Bronchial epithelial cell (primary cell): ENCODE results near the gene TCEANC. TPM values are rescaled to one million over a fixed set of nuclear protein-coding genes. Genes with fewer than 3 reads are reported as not detected.

Source experiments
- DNase-seq: peaks from one replicate; pipeline ENCODE4 v3.0.0-alpha.2; 2010; ENCODE audit warnings: low read depth
- FAIRE-seq: peaks from 2 replicates; lab custom pipeline; 2011; peaks lifted over from hg19 to GRCh38; lab: Jason Lieb, UNC
- H3K27me3 ChIP-seq: 2 replicates; pipeline ENCODE4 v1.5.1; 2011; ENCODE audit warnings: low read length; ENCODE audit not compliant: control insufficient read depth, insufficient read depth
- H3K36me3 ChIP-seq: 2 replicates; pipeline ENCODE4 v1.5.1; 2011; ENCODE audit warnings: low read length; ENCODE audit not compliant: control insufficient read depth, insufficient read depth
- H3K4me3 ChIP-seq: 2 replicates; pipeline ENCODE4 v1.5.1; 2011; ENCODE audit warnings: mild to moderate bottlenecking, low read depth, low read length, control low read depth
- CTCF ChIP-seq: IDR thresholded peaks from 2 replicates; pipeline ENCODE4 v1.5.1; 2011; ENCODE audit warnings: mild to moderate bottlenecking, moderate library complexity, low read length, control low read depth, inconsistent platforms; ENCODE audit not compliant: insufficient read depth, severe bottlenecking
- total RNA-seq: library from RNA; depleted of rRNA; stranded (reverse); fragments of >200 nt; gene quantifications from 2 replicates; pipeline ENCODE4 v1.2.1, GENCODE V29; 2014

TCEANC gene
- total RNA-seq, 1 donor from 2014 or later = 2.1 TPM

GRCh38 chrX:13690836-13691235 is 37.9 kb downstream of the TCEANC start:
- H3K36me3 ChIP-seq = no peaks in the 10 kb centered on the region
- FAIRE-seq (no peak), DNase-seq (no peak)
- TF ChIP-seq CTCF = no peak
- H3K27me3 ChIP-seq = no peaks in the 10 kb centered on the region
- H3K4me3 ChIP-seq = peak overlapping the region; percentile 73

- H3K4me3 ChIP-seq = no peak overlapping the region
- FAIRE-seq (no peak), DNase-seq (no peak)
- no peaks in the 10 kb centered on the region for H3K36me3 ChIP-seq
- no peaks in the 10 kb centered on the region for H3K27me3 ChIP-seq
- no peak for TF ChIP-seq CTCF
Measured at GRCh38 chrX:13691841-13692371, 39.0 kb downstream of the TCEANC start.

- Histone ChIP-seq H3K27me3 (no peaks in the 10 kb centered on the region), H3K36me3 (no peaks in the 10 kb centered on the region), H3K4me3 (no peak overlapping the region)
- TF ChIP-seq CTCF = no peak
- no peak for DNase-seq
- no peak for FAIRE-seq
Measured at GRCh38 chrX:13692771-13693231, 39.9 kb downstream of the TCEANC start.

GRCh38 chrX:13693341-13693961 is 40.5 kb downstream of the TCEANC start:
- Histone ChIP-seq H3K4me3 (no peak overlapping the region), H3K36me3 (no peaks in the 10 kb centered on the region), H3K27me3 (no peaks in the 10 kb centered on the region)
- FAIRE-seq = no peak
- peak; percentile 77 for DNase-seq
- TF ChIP-seq CTCF = no peak

GRCh38 chrX:13694359-13694758 is 41.4 kb downstream of the TCEANC start:
- TF ChIP-seq CTCF = no peak
- no peak for FAIRE-seq
- H3K4me3 ChIP-seq = no peak overlapping the region

GRCh38 chrX:13694983-13695382 is 42.0 kb downstream of the TCEANC start:
- TF ChIP-seq CTCF = no peak
- no peaks in the 10 kb centered on the region for H3K27me3 ChIP-seq
- no peaks in the 10 kb centered on the region for H3K36me3 ChIP-seq
- DNase-seq = no peak
- H3K4me3 ChIP-seq = no peak overlapping the region
- no peak for FAIRE-seq

More at GRCh38 chrX:13694359-13694758, 41.4 kb downstream of the TCEANC start:
- no peaks in the 10 kb centered on the region for H3K36me3 ChIP-seq
- H3K27me3 ChIP-seq = no peaks in the 10 kb centered on the region
- no peak for DNase-seq
